SK-N-MC (cell line): ENCODE data around the gene TRMT2A.

Source experiments
- EZH2 ChIP-seq: fragments of 200-600 bp; sonication (generic); IDR thresholded peaks from one replicate; pipeline ENCODE4 v1.6.1; 2017; ENCODE audit warnings: antibody characterized with exemption
- POLR2AphosphoS5 ChIP-seq: IDR thresholded peaks from 2 replicates; pipeline ENCODE4 v1.6.1; 2012; ENCODE audit warnings: mild to moderate bottlenecking, low read depth, low read length, borderline replicate concordance

DNA sequence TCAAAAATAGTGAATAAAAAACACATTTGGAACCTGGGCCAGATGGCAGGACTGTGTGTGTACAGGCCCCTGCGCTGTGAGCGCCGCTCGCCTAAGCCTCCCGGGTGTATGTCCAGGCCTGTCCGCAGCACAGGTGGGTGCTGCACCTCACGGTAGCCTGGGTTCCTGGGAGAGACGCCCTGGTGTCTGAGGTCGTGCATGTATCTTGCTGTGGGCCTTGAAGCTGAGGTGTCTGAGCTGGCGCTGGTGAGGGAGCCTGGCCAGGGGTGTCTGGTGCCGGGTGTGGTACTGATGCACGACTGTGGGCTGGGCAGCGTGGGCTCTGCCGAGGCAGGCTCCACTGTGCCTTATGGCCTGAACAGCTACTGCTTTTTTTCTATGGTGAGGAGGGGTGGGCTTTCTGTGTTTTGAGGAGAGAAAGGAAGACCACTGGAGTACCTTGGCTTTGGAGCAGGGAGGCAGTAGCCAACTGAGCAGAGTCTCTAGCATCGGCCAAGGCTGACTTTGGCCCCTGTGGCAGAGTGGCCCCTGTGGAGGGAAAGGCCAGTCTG lies 10.4 kb upstream of the TRMT2A start:
- TF ChIP-seq EZH2 (no peak), POLR2AphosphoS5 (peak; percentile 50)
